Pancreas (tissue), 10 donors: ENCODE measurements around the gene CGREF1. TPM values are rescaled to one million over a fixed set of nuclear protein-coding genes. Genes with fewer than 3 reads are reported as not detected.

Experiments used
- ATAC-seq, 4 donors: fragments of 200-7000 bp; cut with Tn5 transposase; one replicate each; pipeline versions ENCODE4 v1.8.0 to v1.9.1; 2020; ENCODE audit warnings: mild to moderate bottlenecking in 4 of 4, moderate library complexity in 4 of 4
- DNase-seq, 6 donors: peaks; one replicate each; pipeline ENCODE4 v3.0.0-alpha.2; 2020
- FAIRE-seq: peaks from 2 replicates; lab custom pipeline; 2012; peaks lifted over from hg19 to GRCh38; lab: Jason Lieb, UNC
- H3K27ac ChIP-seq, 4 donors: fragments of 200-600 bp; sonication (generic); 1 replicate in 3 of 4; 2 replicates in 1 of 4; pipeline versions ENCODE4 v1.5.0 to v1.8.0; 2020
- H3K27me3 ChIP-seq, 4 donors: fragments of 200-600 bp; one replicate each; pipeline ENCODE4 v1.8.0; 2021
- H3K36me3 ChIP-seq, 3 donors: fragments of 200-600 bp; sonication (generic) in 1 of 3; one replicate each; pipeline versions ENCODE4 v1.5.0 to v1.8.0; 2020 to 2021
- H3K4me1 ChIP-seq, 3 donors: fragments of 200-600 bp; one replicate each; pipeline ENCODE4 v1.8.0; 2021
- H3K4me3 ChIP-seq, 4 donors: fragments of 200-600 bp; sonication (generic) in 2 of 4; one replicate each; pipeline versions ENCODE4 v1.5.0 to v1.8.0; 2020 to 2021
- H3K9me3 ChIP-seq, 4 donors: fragments of 200-600 bp; one replicate each; pipeline ENCODE4 v1.8.0; 2021
- WGBS, 2 donors: extraction: QIAGEN DNeasy Blood & Tissue Kit; methylation state at CpG; one replicate each; pipeline ENCODE4 v1.1.7; 2013; 5-methylcytosine and 5-hydroxymethylcytosine counted together
- intact Hi-C, 3 donors: fragments of 100-400 bp; cut with DNase I; formaldehyde crosslinking; loops; one replicate each; pipeline versions ENCODE4 v1.11.1 to v1.14.2; 2022
- polyA plus RNA-seq, 2 donors: library from polyadenylated mRNA; stranded (reverse); fragments of 200-250 nt; gene quantifications; one replicate each; pipeline ENCODE4 v1.2.3, GENCODE V29; 2013
- total RNA-seq, 6 donors: library from RNA; stranded (reverse); fragmentation: NEBNext Ultra II Directional in 4 of 6; extraction: Animal tissue kit (Norgen Biotek cat#: 25700) in 4 of 6; gene quantifications; one replicate each; pipeline versions ENCODE4 v1.2.1 to v1.2.4, GENCODE V29; 2021 to 2023
- TF ChIP-seq, protein P1 (sequence below), 4 donors: fragments of 200-600 bp; sonication (generic) in 3 of 4; IDR thresholded peaks; one replicate each; pipeline versions ENCODE4 v1.5.0 to v1.8.0; 2021; ENCODE audit warnings: antibody characterized with exemption in 4 of 4
- donor health status: healthy with polysubstance abuse.
- donor health status: DM: no; HTN: no; CAD: no; lungs with moderate emphysema.
- donor health status: DM: no; HTN: no; CAD: no.
- donor health status: control.
- donor health status: control.
- donor health status: Bipolar disorder and iron deficiency.
- donor health status: DM: yes; HTN: yes; CAD: no.
- donor health status: DM: no; HTN: no; CAD: no.
- donor health status: DM: no; HTN: no; CAD: no.
- donor health status: DM: yes; HTN: yes; CAD: no.

CGREF1 gene
- total and polyA plus RNA-seq, 8 donors = 0.42 to 1.2 (median 0.78) TPM; not detected in 1

GRCh38 chr2:27093430-27094352 lies 25.2 kb downstream of the CGREF1 start:
- H3K4me3 ChIP-seq = no peak overlapping the region
- WGBS, 2 donors = 80 to 82% methylated on average over 6 of the region's 6 CpGs
- H3K36me3 ChIP-seq = no peaks in the 10 kb centered on the region
- no peaks in the 10 kb centered on the region for H3K9me3 ChIP-seq
- DNase-seq = no peak
- intact Hi-C loops = loop anchor here in 1 of 3 donors (10.0 kb wide), 1 partner anchor 101 kb away; no protein-coding TSS in a partner anchor
- no peaks in the 10 kb centered on the region for H3K27me3 ChIP-seq
- H3K27ac ChIP-seq = no peak overlapping the region
- no peak for FAIRE-seq
- peaks cover 0 to 10% (median 8%) of the 10 kb centered on the region in 3 donors for H3K4me1 ChIP-seq
- TF ChIP-seq, protein P1, sequence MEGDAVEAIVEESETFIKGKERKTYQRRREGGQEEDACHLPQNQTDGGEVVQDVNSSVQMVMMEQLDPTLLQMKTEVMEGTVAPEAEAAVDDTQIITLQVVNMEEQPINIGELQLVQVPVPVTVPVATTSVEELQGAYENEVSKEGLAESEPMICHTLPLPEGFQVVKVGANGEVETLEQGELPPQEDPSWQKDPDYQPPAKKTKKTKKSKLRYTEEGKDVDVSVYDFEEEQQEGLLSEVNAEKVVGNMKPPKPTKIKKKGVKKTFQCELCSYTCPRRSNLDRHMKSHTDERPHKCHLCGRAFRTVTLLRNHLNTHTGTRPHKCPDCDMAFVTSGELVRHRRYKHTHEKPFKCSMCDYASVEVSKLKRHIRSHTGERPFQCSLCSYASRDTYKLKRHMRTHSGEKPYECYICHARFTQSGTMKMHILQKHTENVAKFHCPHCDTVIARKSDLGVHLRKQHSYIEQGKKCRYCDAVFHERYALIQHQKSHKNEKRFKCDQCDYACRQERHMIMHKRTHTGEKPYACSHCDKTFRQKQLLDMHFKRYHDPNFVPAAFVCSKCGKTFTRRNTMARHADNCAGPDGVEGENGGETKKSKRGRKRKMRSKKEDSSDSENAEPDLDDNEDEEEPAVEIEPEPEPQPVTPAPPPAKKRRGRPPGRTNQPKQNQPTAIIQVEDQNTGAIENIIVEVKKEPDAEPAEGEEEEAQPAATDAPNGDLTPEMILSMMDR (IDR thresholded peaks at IDR 0.05) = no peak
- no peak for ATAC-seq

DNA sequence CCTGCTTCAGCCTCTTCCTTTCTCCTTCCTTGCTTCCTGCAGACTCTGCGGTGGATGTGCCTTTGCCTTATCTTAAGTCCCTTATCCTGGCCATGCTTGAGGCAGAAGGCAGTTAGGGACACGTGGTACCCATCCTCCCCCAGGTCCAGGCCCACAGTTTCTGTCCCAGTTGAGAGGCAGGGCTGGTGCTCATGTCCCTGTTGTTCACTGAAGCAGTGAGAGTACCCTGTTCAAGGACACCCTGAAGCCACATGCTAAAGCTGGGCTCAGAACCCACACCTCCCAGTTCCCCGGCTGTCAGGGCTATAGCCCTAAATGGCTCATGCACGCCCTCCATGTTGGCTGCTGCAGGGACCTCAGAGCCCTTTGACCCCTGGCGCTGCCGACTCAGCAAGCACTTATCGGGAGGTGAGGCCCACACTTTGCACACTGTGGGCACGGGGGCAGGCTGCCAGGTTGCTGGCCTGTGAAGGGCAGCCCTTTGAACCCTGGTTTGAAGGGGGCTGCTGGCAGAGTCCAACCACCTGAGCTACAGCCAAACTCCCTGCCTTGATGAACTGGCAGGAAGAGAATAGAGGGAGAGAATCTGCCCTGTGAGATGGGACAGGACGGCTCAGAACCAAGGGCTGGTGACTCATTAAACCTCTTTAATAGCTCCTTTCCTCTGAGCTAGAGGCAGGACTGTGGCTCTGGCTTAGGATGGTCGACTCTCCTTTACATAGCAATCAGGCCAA lies 26.1 kb downstream of the CGREF1 start:
- Histone ChIP-seq H3K4me1 (peaks cover 0 to 10% (median 8%) of the 10 kb centered on the region in 3 donors), H3K27ac (no peak overlapping the region), H3K4me3 (no peak overlapping the region), H3K9me3 (no peaks in the 10 kb centered on the region), H3K27me3 (no peaks in the 10 kb centered on the region), H3K36me3 (no peaks in the 10 kb centered on the region)
- no peak for FAIRE-seq
- intact Hi-C loops = loop anchor here in 1 of 3 donors (10.0 kb wide), 1 partner anchor 102 kb away; no protein-coding TSS in a partner anchor
- 44 to 55% methylated on average over 10 of the region's 10 CpGs for WGBS, 2 donors
- TF ChIP-seq, protein P1 (IDR thresholded peaks at IDR 0.05) = no peak
- peak in 1 of 6 donors; percentile 70 for DNase-seq
- no peak for ATAC-seq

DNA sequence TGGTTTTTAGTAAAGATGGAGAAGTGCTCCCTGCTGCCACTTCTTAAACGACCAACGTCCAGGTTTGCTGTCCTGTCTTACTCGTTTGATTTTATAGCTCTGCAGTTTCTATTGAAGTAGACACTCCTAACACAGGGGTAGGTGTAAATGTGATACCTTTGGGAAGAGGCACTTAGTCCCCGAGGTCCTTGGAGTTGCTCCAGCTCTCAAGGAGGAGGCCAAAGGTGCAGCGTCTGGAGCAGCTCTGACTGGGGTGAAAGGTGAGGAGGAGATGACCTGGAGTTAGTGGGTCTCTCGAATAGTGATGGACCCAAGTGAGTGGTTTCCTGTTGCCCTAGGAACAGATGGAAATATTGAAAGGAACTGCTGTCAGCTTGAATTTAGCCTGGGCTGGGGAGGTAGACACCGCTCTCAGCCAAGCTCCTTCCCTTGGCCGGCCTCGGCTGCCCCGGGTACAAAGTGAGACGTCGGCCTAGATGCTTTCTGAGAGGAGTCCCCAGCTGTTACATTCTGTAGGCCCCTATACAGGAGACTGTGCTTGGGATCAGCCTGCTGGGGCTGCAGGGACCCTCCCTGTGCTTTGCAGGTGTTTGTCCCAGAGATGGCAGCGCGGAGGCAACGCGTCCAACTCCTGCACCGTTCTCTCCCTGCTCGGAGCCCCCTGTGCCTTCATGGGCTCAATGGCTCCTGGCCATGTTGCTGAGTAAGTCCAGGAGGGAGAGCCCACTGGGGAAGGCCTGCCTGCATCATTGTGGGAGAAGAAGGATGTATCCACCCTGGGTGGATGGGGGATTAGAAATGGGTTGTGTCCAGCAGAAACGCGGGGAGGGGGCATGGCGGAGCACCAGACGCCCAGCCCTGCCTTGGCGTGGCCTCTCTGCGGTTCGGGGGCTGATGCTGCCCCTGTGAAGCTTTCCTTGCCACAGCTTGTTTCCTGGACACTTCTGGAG lies 26.9 kb downstream of the CGREF1 start:
- no peak for FAIRE-seq
- WGBS, 2 donors = 80 to 88% methylated on average over 25 of the region's 25 CpGs
- Histone ChIP-seq H3K9me3 (no peaks in the 10 kb centered on the region), H3K36me3 (no peaks in the 10 kb centered on the region), H3K4me3 (no peak overlapping the region), H3K4me1 (peaks cover 0 to 15% (median 8%) of the 10 kb centered on the region in 3 donors), H3K27ac (no peak overlapping the region), H3K27me3 (no peaks in the 10 kb centered on the region)
- intact Hi-C loops = loop anchor here in 1 of 3 donors (10.0 kb wide), 1 partner anchor 103 kb away; no protein-coding TSS in a partner anchor
- no peak for ATAC-seq
- TF ChIP-seq, protein P1 (IDR thresholded peaks at IDR 0.05) = no peak
- DNase-seq = peak in 1 of 6 donors; percentile 55

GRCh38 chr2:27089111-27089954 lies 29.6 kb downstream of the CGREF1 start:
- H3K36me3 ChIP-seq = no peaks in the 10 kb centered on the region
- 85 to 92% methylated on average over 14 of the region's 14 CpGs for WGBS, 2 donors
- TF ChIP-seq, protein P1 (IDR thresholded peaks at IDR 0.05) = no peak
- DNase-seq = peak in 2 of 6 donors; percentile 4 to 42
- H3K9me3 ChIP-seq = no peaks in the 10 kb centered on the region
- intact Hi-C loops = loop anchor here in 1 of 3 donors (10.0 kb wide), 1 partner anchor 125 kb away; no protein-coding TSS in a partner anchor
- no peak overlapping the region for H3K27ac ChIP-seq
- no peak for ATAC-seq
- FAIRE-seq = no peak
- peaks cover 0 to 10% (median 0%) of the 10 kb centered on the region in 3 donors for H3K4me1 ChIP-seq
- no peaks in the 10 kb centered on the region for H3K27me3 ChIP-seq
- H3K4me3 ChIP-seq = no peak overlapping the region
